Measurements from ENCODE around the gene ANKRA2.

GRCh38 chr5:73531356-73531755 lies 34.1 kb downstream of the ANKRA2 start:
- TF ChIP-seq CTCF (IDR thresholded peaks at IDR 0.05) (no peak), RCOR1 (IDR thresholded peaks at IDR 0.05; ENCODE audit: low read length) (no peak), EP300 (IDR thresholded peaks at IDR 0.05; ENCODE audit: borderline replicate concordance in 1 of 2, low read depth in 1 of 2, low read length in 1 of 2) (no peak), YY1 (IDR thresholded peaks at IDR 0.05; ENCODE audit: low read depth) (no peak), FOXJ3 (CRISPR knock-in tag; IDR thresholded peaks at IDR 0.05) (no peak), POLR2AphosphoS5 (IDR thresholded peaks at IDR 0.05; ENCODE audit: low read depth, low read length) (no peak), TEAD4 (IDR thresholded peaks at IDR 0.05; ENCODE audit: borderline replicate concordance, insufficient read depth) (no peak), REST (IDR thresholded peaks at IDR 0.05; ENCODE audit: low read depth, low read length) (no peak), TAF1 (IDR thresholded peaks at IDR 0.05; ENCODE audit: borderline replicate concordance, low read depth, low read length) (no peak), MAX (IDR thresholded peaks at IDR 0.05; ENCODE audit: low read depth) (no peak)

Data from SK-N-SH (cell line).